ENCODE data around the gene WDR54.
"Not testable (repeated sequence)": the region's sequence is repeated elsewhere in the genome, so short reads cannot be mapped to it uniquely, and the experiment has no call there.

DNA sequence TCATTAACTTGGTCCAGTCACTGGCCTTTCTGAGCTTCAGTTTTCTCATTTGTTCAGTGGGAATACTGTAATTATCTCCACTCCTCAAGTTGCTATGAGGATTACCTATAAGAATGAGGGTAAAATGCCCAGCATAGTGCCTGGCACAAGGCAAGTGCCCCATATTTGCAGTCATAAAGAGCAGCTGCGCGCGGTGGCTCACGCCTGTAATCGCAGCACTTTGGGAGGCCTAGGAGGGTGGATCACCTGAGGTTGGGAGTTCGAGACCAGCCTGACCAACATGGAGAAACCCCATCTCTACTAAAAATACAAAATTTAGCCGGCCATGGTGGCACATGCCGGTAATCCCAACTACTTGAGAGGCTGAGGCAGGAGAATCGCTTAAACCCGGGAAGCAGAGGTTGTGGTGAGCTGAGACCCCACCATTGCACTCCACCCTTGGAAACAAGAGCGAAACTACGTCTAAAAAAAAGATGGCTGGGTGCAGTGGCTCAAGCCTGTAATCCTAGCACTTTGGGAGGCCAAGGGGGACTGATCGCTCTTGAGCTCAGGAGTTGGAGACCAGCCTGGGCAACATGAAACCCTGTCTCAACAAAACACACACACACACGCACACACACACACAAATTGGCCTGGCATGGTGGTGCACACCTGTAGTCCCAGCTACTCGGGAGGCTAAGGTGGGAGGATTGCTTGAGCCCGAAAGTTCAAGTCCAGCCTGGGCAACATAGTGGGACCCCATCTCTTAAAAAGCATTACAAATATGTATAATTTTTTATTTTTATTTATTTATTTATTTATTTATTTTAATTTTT, 21.2 kb downstream of the WDR54 start:
- TF ChIP-seq POLR2A (IDR thresholded peaks at IDR 0.05; ENCODE audit: low read depth, low read length); TAF1 (IDR thresholded peaks at IDR 0.05; ENCODE audit: borderline replicate concordance, low read depth, low read length); POLR2AphosphoS5 (IDR thresholded peaks at IDR 0.05; ENCODE audit: low read depth, low read length): not testable (repeated sequence)
